ENCODE results near the gene OSGEP. TPM values are rescaled to one million over a fixed set of nuclear protein-coding genes. Genes with fewer than 3 reads are reported as not detected.
A peak's percentile ranks its signal among the peaks of the same experiment; 100 is the strongest.

OSGEP gene
- total and polyA plus RNA-seq, 2 donors (not counting 1 experiment from before 2014, with no cell fraction given), result 18.1 to 34.0 TPM

DNA sequence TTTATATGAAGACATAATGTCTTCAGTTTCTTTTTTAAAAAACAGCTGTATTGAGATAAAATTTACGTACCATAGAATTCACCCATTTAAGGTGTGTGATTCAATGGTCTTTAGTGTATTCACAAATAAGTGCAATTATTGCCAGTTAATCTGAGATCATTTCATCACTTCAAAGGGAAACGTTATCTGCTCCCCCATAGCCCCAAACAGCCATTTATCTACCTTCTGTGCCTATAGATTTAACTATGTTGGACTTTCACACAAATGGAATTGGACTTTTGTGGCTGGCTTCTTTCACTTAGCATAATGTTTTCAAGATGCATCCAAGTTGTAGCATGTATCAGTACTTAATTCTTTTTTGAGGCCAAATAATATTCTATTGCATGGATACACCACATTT lies 24.3 kb upstream of the OSGEP start:
- no peak overlapping the region for H3K4me3 ChIP-seq (replicated peaks in 1 of 4; ENCODE audit: control extremely low read depth in 1 of 4, insufficient read depth in 1 of 4, low read depth in 3 of 4, low read length in 4 of 4)
- no peak overlapping the region for H3K9ac ChIP-seq (ENCODE audit: insufficient read depth, low read length)
- TF ChIP-seq, protein P1, sequence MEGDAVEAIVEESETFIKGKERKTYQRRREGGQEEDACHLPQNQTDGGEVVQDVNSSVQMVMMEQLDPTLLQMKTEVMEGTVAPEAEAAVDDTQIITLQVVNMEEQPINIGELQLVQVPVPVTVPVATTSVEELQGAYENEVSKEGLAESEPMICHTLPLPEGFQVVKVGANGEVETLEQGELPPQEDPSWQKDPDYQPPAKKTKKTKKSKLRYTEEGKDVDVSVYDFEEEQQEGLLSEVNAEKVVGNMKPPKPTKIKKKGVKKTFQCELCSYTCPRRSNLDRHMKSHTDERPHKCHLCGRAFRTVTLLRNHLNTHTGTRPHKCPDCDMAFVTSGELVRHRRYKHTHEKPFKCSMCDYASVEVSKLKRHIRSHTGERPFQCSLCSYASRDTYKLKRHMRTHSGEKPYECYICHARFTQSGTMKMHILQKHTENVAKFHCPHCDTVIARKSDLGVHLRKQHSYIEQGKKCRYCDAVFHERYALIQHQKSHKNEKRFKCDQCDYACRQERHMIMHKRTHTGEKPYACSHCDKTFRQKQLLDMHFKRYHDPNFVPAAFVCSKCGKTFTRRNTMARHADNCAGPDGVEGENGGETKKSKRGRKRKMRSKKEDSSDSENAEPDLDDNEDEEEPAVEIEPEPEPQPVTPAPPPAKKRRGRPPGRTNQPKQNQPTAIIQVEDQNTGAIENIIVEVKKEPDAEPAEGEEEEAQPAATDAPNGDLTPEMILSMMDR (conservative IDR thresholded peaks at IDR 0.05 in 1 of 2, IDR thresholded peaks at IDR 0.05 in 1 of 2; ENCODE audit: low read depth in 1 of 2, low read length in 2 of 2), result no peak
- TF ChIP-seq EZH2 (IDR thresholded peaks at IDR 0.05; ENCODE audit: low read length, missing control alignments), result no peak

GRCh38 chr14:20477211-20477876 lies 22.7 kb upstream of the OSGEP start:
- Histone ChIP-seq H3K27me3 (ENCODE audit: control insufficient read depth, insufficient read depth, low read length) (no peaks in the 10 kb centered on the region), H3K27ac (ENCODE audit: insufficient read depth, low read length) (no peak overlapping the region), H3K9ac (ENCODE audit: insufficient read depth, low read length) (no peak overlapping the region), H4K20me1 (ENCODE audit: control insufficient read depth, extremely low read depth, insufficient read depth, low read length) (no peaks in the 10 kb centered on the region), H3K4me3 (replicated peaks in 1 of 4; ENCODE audit: control extremely low read depth in 1 of 4, insufficient read depth in 1 of 4, low read depth in 3 of 4, low read length in 4 of 4) (no peak overlapping the region), H3K4me2 (ENCODE audit: extremely low read depth, insufficient read depth, low read length) (no peak overlapping the region), H3K79me2 (ENCODE audit: control insufficient read depth, insufficient read depth, low read length) (peaks cover 4% of the 10 kb centered on the region), H3K9me3 (ENCODE audit: control insufficient read depth, insufficient read depth, low read depth, low read length) (no peaks in the 10 kb centered on the region), H2AFZ (ENCODE audit: low read length) (no peak overlapping the region), H3K4me1 (ENCODE audit: control insufficient read depth, extremely low read depth, insufficient read depth, low read length) (no peaks in the 10 kb centered on the region), H3K36me3 (ENCODE audit: control insufficient read depth, insufficient read depth, low read length) (peaks cover 5% of the 10 kb centered on the region)
- TF ChIP-seq, protein P1 (conservative IDR thresholded peaks at IDR 0.05 in 1 of 2, IDR thresholded peaks at IDR 0.05 in 1 of 2; ENCODE audit: low read depth in 1 of 2, low read length in 2 of 2), result no peak
- no peak for TF ChIP-seq EZH2 (IDR thresholded peaks at IDR 0.05; ENCODE audit: low read length, missing control alignments)
- peak; percentile 14 to 79 for DNase-seq (ENCODE audit: low read depth in 2 of 2)

More for the DNA sequence above, 24.3 kb upstream of the OSGEP start:
- Histone ChIP-seq H4K20me1 (ENCODE audit: control insufficient read depth, extremely low read depth, insufficient read depth, low read length) (no peaks in the 10 kb centered on the region), H3K4me2 (ENCODE audit: extremely low read depth, insufficient read depth, low read length) (no peak overlapping the region), H2AFZ (ENCODE audit: low read length) (no peak overlapping the region), H3K4me1 (ENCODE audit: control insufficient read depth, extremely low read depth, insufficient read depth, low read length) (no peaks in the 10 kb centered on the region), H3K27ac (ENCODE audit: insufficient read depth, low read length) (no peak overlapping the region), H3K27me3 (ENCODE audit: control insufficient read depth, insufficient read depth, low read length) (no peaks in the 10 kb centered on the region), H3K79me2 (ENCODE audit: control insufficient read depth, insufficient read depth, low read length) (no peaks in the 10 kb centered on the region), H3K36me3 (ENCODE audit: control insufficient read depth, insufficient read depth, low read length) (peaks cover 5% of the 10 kb centered on the region), H3K9me3 (ENCODE audit: control insufficient read depth, insufficient read depth, low read depth, low read length) (no peaks in the 10 kb centered on the region)
- DNase-seq (ENCODE audit: low read depth in 2 of 2), result no peak

DNA sequence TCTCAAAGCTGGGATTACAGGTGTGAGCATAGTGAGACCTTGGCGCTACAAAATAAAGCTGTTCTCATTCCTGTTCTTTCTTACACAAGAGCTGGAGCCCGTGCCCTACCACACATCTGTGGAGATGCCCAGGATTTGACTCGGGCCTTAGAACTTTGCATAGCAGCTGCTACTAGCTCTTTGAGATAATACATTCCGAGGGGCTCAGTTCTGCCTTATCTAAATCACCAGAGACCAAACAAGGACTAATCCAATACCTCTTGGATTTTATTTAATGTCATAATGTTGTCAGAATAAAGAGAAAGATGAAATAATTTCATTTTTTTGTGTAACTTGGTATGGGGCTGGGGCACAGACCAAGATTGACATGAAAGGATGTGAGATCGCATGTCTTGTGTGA lies 22.2 kb upstream of the OSGEP start:
- Histone ChIP-seq H3K4me3 (replicated peaks in 1 of 4; ENCODE audit: control extremely low read depth in 1 of 4, insufficient read depth in 1 of 4, low read depth in 3 of 4, low read length in 4 of 4) (no peak overlapping the region), H3K9me3 (ENCODE audit: control insufficient read depth, insufficient read depth, low read depth, low read length) (no peaks in the 10 kb centered on the region), H3K4me1 (ENCODE audit: control insufficient read depth, extremely low read depth, insufficient read depth, low read length) (no peaks in the 10 kb centered on the region), H3K36me3 (ENCODE audit: control insufficient read depth, insufficient read depth, low read length) (peaks cover 5% of the 10 kb centered on the region), H4K20me1 (ENCODE audit: control insufficient read depth, extremely low read depth, insufficient read depth, low read length) (no peaks in the 10 kb centered on the region), H3K27me3 (ENCODE audit: control insufficient read depth, insufficient read depth, low read length) (no peaks in the 10 kb centered on the region), H3K27ac (ENCODE audit: insufficient read depth, low read length) (no peak overlapping the region), H2AFZ (ENCODE audit: low read length) (no peak overlapping the region), H3K4me2 (ENCODE audit: extremely low read depth, insufficient read depth, low read length) (no peak overlapping the region), H3K9ac (ENCODE audit: insufficient read depth, low read length) (no peak overlapping the region), H3K79me2 (ENCODE audit: control insufficient read depth, insufficient read depth, low read length) (peaks cover 10% of the 10 kb centered on the region)
- no peak for DNase-seq (ENCODE audit: low read depth in 2 of 2)
- no peak for TF ChIP-seq EZH2 (IDR thresholded peaks at IDR 0.05; ENCODE audit: low read length, missing control alignments)
- TF ChIP-seq, protein P1 (conservative IDR thresholded peaks at IDR 0.05 in 1 of 2, IDR thresholded peaks at IDR 0.05 in 1 of 2; ENCODE audit: low read depth in 1 of 2, low read length in 2 of 2), result no peak
